GM18873 (cell line): Measurements from ENCODE around the gene ZNF500.
"Not testable (repeated sequence)": the region's sequence is repeated elsewhere in the genome, so short reads cannot be mapped to it uniquely, and the experiment has no call there.

Source experiments
- ATAC-seq: cut with Tn5 transposase; IDR thresholded peaks from one replicate; pipeline ENCODE4 v1.9.1; 2021; ENCODE audit warnings: mild to moderate bottlenecking, moderate library complexity, moderate number of reproducible peaks; ENCODE audit not compliant: unreplicated experiment, low FRiP score

The ZNF500 gene

GRCh38 chr16:4796982-4797804 is 30.2 kb upstream of the ZNF500 start:
- ATAC-seq: no peak

DNA sequence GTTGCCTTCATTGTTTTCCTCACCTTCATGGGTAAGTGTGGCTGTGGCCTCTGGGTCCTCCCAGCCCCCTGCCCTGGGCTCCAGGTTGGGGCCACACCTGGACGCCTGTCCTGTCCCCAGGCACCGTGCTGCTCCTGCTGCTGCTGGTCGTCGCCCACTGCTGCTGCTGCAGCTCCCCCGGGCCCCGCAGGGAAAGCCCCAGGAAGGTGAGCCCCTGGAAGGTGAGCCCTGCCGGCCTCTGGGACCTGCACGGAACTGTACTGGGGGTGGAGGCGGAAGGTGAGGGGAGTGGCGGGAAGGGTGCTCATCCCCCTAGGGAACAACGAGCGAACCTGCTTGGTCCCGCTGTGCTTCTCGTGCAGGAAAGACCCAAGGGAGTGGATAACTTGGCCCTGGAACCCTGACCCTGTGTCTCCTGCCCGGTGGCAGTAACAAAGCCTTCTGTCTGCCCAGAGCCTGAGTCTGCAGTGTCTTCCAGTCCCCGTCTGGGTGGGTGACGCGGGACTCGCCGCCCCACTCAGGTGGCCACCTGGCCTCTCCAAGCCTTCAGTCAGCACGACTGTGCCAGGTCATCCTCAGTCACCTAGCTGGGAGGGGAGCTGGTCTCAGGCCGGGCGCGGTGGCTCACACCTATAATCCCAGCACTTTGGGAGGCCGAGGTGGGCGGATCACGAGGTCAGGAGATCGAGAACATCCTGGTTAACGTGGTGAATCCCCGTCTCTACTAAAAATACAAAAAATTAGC is 29.0 kb upstream of the ZNF500 start:
- no peak for ATAC-seq

DNA sequence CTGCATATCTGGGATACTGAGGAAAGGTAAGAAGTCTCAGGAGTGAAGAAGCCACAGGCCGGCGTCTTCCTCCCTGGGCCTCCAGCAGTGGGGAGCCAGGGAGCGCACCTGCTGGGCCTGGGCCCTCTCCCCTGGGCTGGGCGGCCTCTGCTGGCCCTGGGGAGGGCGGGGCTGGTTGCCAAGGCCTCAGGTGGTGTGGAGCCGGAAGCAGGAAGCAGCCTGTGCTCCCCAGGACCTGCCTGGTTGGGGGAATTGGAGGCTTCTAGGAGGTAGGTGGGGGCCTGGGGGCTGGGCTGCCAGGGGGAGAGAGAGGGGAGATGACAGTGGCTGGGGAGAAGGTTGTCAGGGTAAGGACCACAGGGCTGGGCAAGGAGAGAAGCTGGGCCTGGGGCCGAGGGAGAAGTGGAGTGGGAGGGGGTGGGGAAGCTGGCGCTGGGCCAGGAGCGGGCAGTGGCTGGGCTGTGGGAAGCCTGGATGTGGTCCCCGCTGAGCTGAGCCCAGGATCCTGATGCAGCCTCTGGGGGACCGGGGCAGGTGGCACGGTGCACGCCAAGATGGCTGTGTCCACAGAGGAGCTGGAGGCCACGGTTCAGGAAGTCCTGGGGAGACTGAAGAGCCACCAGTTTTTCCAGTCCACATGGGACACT is 28.3 kb upstream of the ZNF500 start, which contains the start of gene SMIM22:
TSS of gene SMIM22 (plus strand) at position 189 of the 647 bp plus-strand sequence. CDS start at position 555, 366 bp downstream.
- no peak for ATAC-seq

- ATAC-seq: no peak
These were observed 26.1 kb upstream of the ZNF500 start for GRCh38 chr16:4792951-4793513.

DNA sequence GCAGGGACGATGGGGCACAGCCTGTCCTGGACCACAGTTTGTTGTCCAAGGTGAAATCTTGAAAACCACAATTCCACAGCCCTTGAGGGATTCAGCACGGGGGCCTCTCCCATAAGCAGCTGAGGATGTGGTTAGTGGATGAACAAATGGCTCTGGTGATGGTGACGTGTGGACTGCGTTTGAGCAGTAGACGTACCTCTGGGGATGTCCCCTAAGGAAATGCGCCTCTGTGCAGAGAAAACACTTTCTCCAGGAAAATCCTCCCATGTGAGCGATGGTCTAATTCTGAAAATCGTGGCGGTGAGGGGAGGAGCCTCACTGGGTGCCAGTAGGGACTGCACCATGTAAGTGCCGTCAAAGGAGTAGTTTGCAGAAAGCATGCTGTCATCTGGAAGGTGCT is 23.9 kb upstream of the ZNF500 start:
- no peak for ATAC-seq

DNA sequence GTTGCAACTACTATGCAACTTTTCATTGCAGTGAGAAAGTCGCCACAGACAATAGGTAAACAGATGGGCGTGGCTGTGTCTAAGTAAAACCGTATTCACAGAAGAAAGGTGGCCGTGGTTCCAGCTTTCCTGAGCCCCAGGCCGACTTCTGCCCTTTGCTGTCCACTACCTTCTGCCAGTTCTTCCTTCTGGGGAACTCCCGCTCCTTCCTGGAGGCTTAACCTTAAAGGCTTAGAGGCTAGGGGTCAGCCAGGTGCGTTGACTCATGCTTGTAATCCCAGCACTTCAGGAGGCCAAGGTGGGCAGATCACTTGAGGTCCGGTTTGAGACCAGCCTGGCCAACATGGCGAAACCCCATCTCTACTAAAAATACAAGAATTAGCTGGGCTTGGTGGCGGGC is 23.3 kb upstream of the ZNF500 start:
- ATAC-seq: no peak

DNA sequence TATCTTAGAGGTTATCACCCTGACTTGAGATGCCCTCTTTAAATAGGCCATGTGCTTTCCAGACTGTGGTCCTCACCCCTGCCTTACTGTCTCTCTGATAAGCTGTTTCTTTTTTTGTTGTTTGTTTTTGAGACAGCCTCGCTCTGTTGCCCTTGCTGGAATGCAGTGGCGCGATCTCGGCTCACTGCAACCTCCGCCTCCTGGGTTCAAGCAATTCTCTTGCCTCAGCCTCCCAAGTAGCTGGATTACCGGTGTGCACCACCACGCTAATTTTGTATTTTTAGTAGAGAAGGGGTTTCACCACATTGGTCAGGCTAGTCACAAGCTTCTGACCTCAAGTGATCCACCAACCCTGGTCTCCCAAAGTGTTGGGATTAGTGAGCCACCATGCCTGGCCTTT is 21.9 kb upstream of the ZNF500 start:
- no peak for ATAC-seq

DNA sequence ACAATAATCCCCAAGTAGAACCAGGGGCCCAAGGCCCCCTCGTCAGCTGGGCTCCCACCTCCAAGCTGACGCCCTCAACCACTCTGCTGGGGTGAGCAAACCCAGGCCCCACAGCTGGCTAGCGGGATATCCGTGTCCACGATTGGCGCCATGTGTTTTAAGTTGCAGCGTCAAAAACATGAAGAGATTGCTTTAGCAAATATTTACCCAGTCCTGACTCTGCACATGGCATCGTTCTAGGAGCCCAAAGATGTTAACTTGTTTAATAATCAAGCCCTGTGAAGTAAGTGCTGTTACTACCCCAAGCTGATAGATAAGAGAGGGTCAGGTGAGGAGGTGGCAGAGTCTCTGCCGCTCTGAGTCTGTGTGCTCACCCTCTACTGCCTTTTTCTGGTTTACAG is 21.5 kb upstream of the ZNF500 start:
- no peak for ATAC-seq

DNA sequence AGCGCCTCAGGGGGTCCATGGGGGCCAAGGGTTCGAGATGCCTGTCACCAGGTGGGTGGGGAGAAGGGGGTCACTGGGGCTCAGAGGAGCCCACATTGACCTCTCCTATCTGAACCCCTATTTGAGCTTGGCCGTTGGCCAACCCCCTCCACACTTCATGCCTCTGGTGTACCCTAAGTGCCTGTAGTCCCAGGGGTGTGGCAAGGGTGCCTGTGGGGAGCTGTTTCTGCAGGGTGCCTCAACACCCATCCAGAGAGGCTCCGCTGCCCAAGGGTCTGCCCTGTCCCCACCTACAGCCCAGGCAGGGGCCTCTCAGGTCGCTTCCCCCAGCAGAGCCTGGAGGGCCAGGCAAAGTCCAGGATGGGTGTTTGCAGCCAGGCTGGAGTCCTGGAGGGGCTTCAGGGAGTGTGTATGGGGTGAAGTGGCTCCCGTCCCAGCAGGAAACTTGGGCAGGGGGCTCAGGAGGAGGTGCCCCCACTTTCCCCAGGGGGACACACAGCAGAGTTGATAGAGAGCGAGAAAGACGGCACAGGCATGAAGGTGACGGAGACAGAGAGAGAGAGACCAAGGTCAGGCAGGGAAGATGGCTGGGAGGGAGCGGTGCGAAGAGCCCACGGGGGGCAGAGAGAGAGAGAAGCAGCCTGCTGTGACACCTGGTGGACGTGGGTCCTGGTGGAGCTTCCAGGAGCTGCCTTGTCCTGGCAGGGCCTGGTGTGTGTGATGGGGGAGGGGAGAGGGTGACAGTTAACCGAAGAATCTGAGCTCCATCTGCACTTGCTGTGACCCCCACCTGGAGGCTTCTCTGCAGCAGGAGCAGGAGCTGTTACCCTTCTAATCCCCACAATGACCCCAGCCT is 20.9 kb upstream of the ZNF500 start, which contains the start of gene SEPTIN12:
TSS of gene SEPTIN12 (minus strand) at position 719 of the 856 bp plus-strand sequence. CDS start at position 19, 700 bp downstream.
- ATAC-seq: no peak

DNA sequence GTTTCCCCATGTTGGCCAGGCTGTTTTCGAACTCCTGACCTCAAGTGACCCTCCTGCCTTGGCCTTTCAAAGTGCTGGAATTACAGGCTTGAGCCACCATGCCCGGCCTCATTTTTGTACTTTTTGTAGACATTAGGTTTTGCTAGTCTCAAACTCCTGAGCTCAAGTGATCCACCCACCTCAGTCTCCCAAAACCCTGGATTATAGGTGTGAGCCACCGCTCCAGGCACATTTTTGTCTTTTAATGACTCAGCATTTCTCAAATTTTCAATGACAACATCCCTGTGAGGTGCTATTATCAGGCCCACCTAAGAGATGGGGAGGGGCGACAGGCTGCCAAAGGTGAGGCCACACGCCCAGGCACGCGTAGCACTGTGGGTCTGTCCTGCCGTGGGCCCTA is 20.1 kb upstream of the ZNF500 start:
- ATAC-seq: no peak

- no peak for ATAC-seq
These were observed 18.9 kb upstream of the ZNF500 start for GRCh38 chr16:4785758-4786433.

- ATAC-seq: not testable (repeated sequence)
These were observed 17.6 kb upstream of the ZNF500 start for GRCh38 chr16:4784444-4784987.

DNA sequence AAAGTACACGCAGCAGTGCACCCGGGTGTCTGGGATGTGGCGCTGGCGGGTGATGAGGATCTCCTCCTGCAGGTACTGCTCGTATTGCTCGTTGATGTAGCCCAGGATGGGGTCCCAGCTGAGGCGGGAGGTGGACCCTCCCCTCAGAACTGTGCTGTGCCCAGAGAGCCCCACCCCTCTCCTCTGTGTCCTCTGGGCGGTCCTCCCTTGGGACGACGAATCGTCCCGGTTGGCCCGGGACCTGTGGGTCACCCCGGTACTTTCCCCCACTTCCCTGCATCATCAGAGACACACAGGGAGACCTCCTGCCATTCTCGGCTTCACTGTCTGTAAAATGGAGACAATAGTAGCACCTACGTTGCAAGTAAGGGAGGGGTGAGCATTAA is 17.0 kb upstream of the ZNF500 start:
- no peak for ATAC-seq

- ATAC-seq: no peak
These were observed 16.4 kb upstream of the ZNF500 start for GRCh38 chr16:4783251-4783950.

- ATAC-seq: no peak
These were observed 13.3 kb upstream of the ZNF500 start for GRCh38 chr16:4780235-4780634.

GRCh38 chr16:4778050-4778392 is 11.1 kb upstream of the ZNF500 start:
- no peak for ATAC-seq

GRCh38 chr16:4777339-4778049 is 10.5 kb upstream of the ZNF500 start:
- no peak for ATAC-seq

DNA sequence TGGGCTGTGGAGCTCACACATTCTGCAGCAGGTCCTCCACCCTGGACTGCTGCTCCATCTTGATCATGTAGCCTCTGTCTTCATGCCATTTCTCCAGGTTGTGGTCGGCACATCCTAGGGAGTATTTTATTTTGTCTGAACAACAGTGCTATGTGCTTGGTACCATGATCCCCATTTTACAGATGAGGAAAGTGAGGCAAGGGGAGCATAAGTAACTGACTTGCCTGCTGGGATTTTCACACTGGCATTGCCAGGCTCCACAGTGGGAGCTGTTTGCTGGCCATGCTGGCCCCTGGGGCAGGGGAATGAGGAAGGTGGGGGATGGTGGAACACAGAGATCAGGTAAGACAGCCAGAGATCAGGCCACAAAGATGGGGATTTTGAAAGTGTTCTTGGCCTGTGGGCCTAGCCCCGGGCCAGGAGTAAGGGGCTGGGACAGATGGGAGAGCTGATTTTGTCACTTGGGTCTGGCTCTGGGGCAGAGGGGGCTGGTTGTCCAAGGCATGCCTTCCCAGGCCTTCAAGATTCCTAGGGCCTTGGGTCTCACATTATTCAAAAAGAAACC is 9.3 kb upstream of the ZNF500 start:
- no peak for ATAC-seq
